Liver (tissue), 3 donors: Measurements from ENCODE around the gene PCNX4.

ENCODE experiments used
- EGR1 ChIP-seq, 2 donors: IDR thresholded peaks; 2 replicates each; pipeline ENCODE4 v1.6.1; 2016 to 2018; ENCODE audit warnings: antibody characterized with exemption in 2 of 2, low read depth in 2 of 2
- GABPA ChIP-seq, 2 donors: IDR thresholded peaks in 1 of 2; conservative IDR thresholded peaks in 1 of 2; 2 replicates each; pipeline ENCODE4 v1.6.1; 2016; ENCODE audit warnings: antibody characterized with exemption in 2 of 2, mild to moderate bottlenecking in 1 of 2, moderate library complexity in 1 of 2
- JUND ChIP-seq, 2 donors: IDR thresholded peaks; 2 replicates each; pipeline ENCODE4 v1.6.1; 2016; ENCODE audit warnings: antibody characterized with exemption in 2 of 2
- NR2F2 ChIP-seq: IDR thresholded peaks from 2 replicates; pipeline ENCODE4 v1.6.1; 2016; ENCODE audit warnings: antibody characterized with exemption
- RAD21 ChIP-seq, 2 donors: IDR thresholded peaks; 2 replicates each; pipeline ENCODE4 v1.6.1; 2016; ENCODE audit warnings: antibody characterized with exemption in 2 of 2, mild to moderate bottlenecking in 2 of 2
- RXRA ChIP-seq, 2 donors: IDR thresholded peaks; 2 replicates each; pipeline ENCODE4 v1.6.1; 2017 to 2018; ENCODE audit warnings: antibody characterized with exemption in 2 of 2, mild to moderate bottlenecking in 1 of 2
- TAF1 ChIP-seq: conservative IDR thresholded peaks from 2 replicates; pipeline ENCODE4 v1.6.1; 2016; ENCODE audit warnings: antibody characterized with exemption, mild to moderate bottlenecking
- YY1 ChIP-seq: IDR thresholded peaks from 2 replicates; pipeline ENCODE4 v1.6.1; 2016; ENCODE audit warnings: antibody characterized with exemption, mild to moderate bottlenecking
- TF ChIP-seq, protein P1 (sequence below): fragments of 150-350 bp; IDR thresholded peaks from 2 replicates; pipeline ENCODE4 v1.5.1; 2017; ENCODE audit warnings: improper control_type of control experiment, low read depth, low read length; ENCODE audit not compliant: missing input control
- TF ChIP-seq, protein P2 (sequence below): IDR thresholded peaks from 2 replicates; pipeline ENCODE4 v1.6.1; 2016; ENCODE audit warnings: antibody characterized with exemption, mild to moderate bottlenecking
- TF ChIP-seq, protein P3 (sequence below): IDR thresholded peaks from 2 replicates; pipeline ENCODE4 v1.6.1; 2016; ENCODE audit warnings: antibody characterized with exemption
- TF ChIP-seq, protein P4 (sequence below): IDR thresholded peaks from 2 replicates; pipeline ENCODE4 v1.6.1; 2016; ENCODE audit warnings: antibody characterized with exemption
- donor health status: healthy.
- donor health status: healthy.

DNA sequence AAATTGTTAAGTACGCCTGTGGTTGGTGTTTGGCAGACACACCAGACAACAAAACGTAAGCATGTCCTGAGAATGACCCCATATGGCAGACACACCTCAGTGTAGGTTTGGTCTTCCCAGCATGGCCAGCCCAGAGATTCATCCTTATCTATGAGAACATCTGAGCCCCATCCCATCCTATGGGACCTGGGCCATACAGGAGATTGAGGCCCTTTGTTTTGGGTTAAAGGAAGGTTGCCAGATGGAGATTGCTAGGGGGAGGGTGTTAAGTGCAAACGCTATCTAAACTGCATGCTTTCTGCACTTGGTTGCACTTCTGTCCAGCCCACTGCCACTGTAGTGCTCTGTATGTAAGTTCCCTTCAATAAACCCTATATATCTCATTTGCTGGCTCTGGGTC lies 4.1 kb upstream of the PCNX4 start:
- TF ChIP-seq, protein P1, sequence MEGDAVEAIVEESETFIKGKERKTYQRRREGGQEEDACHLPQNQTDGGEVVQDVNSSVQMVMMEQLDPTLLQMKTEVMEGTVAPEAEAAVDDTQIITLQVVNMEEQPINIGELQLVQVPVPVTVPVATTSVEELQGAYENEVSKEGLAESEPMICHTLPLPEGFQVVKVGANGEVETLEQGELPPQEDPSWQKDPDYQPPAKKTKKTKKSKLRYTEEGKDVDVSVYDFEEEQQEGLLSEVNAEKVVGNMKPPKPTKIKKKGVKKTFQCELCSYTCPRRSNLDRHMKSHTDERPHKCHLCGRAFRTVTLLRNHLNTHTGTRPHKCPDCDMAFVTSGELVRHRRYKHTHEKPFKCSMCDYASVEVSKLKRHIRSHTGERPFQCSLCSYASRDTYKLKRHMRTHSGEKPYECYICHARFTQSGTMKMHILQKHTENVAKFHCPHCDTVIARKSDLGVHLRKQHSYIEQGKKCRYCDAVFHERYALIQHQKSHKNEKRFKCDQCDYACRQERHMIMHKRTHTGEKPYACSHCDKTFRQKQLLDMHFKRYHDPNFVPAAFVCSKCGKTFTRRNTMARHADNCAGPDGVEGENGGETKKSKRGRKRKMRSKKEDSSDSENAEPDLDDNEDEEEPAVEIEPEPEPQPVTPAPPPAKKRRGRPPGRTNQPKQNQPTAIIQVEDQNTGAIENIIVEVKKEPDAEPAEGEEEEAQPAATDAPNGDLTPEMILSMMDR: no peak
- TF ChIP-seq RXRA (IDR thresholded peaks at IDR 0.05): no peak
- TF ChIP-seq EGR1 (IDR thresholded peaks at IDR 0.05; ENCODE audit: low read depth in 2 of 2): no peak
- TF ChIP-seq, protein P2, sequence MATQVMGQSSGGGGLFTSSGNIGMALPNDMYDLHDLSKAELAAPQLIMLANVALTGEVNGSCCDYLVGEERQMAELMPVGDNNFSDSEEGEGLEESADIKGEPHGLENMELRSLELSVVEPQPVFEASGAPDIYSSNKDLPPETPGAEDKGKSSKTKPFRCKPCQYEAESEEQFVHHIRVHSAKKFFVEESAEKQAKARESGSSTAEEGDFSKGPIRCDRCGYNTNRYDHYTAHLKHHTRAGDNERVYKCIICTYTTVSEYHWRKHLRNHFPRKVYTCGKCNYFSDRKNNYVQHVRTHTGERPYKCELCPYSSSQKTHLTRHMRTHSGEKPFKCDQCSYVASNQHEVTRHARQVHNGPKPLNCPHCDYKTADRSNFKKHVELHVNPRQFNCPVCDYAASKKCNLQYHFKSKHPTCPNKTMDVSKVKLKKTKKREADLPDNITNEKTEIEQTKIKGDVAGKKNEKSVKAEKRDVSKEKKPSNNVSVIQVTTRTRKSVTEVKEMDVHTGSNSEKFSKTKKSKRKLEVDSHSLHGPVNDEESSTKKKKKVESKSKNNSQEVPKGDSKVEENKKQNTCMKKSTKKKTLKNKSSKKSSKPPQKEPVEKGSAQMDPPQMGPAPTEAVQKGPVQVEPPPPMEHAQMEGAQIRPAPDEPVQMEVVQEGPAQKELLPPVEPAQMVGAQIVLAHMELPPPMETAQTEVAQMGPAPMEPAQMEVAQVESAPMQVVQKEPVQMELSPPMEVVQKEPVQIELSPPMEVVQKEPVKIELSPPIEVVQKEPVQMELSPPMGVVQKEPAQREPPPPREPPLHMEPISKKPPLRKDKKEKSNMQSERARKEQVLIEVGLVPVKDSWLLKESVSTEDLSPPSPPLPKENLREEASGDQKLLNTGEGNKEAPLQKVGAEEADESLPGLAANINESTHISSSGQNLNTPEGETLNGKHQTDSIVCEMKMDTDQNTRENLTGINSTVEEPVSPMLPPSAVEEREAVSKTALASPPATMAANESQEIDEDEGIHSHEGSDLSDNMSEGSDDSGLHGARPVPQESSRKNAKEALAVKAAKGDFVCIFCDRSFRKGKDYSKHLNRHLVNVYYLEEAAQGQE: no peak
- TF ChIP-seq RAD21 (IDR thresholded peaks at IDR 0.05): no peak
- TF ChIP-seq YY1: no peak
- no peak for TF ChIP-seq GABPA (IDR thresholded peaks at IDR 0.05 in 1 of 2, conservative IDR thresholded peaks at IDR 0.05 in 1 of 2)
- TF ChIP-seq TAF1: no peak
- TF ChIP-seq, protein P3, sequence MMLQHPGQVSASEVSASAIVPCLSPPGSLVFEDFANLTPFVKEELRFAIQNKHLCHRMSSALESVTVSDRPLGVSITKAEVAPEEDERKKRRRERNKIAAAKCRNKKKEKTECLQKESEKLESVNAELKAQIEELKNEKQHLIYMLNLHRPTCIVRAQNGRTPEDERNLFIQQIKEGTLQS: no peak
- no peak for TF ChIP-seq JUND (IDR thresholded peaks at IDR 0.05)
- no peak for TF ChIP-seq NR2F2
- TF ChIP-seq, protein P4, sequence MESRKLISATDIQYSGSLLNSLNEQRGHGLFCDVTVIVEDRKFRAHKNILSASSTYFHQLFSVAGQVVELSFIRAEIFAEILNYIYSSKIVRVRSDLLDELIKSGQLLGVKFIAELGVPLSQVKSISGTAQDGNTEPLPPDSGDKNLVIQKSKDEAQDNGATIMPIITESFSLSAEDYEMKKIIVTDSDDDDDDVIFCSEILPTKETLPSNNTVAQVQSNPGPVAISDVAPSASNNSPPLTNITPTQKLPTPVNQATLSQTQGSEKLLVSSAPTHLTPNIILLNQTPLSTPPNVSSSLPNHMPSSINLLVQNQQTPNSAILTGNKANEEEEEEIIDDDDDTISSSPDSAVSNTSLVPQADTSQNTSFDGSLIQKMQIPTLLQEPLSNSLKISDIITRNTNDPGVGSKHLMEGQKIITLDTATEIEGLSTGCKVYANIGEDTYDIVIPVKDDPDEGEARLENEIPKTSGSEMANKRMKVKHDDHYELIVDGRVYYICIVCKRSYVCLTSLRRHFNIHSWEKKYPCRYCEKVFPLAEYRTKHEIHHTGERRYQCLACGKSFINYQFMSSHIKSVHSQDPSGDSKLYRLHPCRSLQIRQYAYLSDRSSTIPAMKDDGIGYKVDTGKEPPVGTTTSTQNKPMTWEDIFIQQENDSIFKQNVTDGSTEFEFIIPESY: no peak
